Activated T-cell treated with anti-CD3 and anti-CD28 coated beads for 24 hours (primary cell): Measurements from ENCODE around the gene MTRF1L.
"Not testable (repeated sequence)": the region's sequence is repeated elsewhere in the genome, so short reads cannot be mapped to it uniquely, and the experiment has no call there.

ENCODE experiments used
- DNase-seq: peaks from one replicate; pipeline ENCODE4 v3.0.0-alpha.2; 2020; ENCODE audit warnings: low read depth

Gene MTRF1L

GRCh38 chr6:153001767-153002612, 519 bp downstream of the MTRF1L start:
- no peak for DNase-seq

- DNase-seq = not testable (repeated sequence)
These were observed 1.7 kb downstream of the MTRF1L start for GRCh38 chr6:153000790-153001189.

GRCh38 chr6:153000243-153000642, 2.3 kb downstream of the MTRF1L start:
- DNase-seq = no peak

GRCh38 chr6:152999538-152999937, 3.0 kb downstream of the MTRF1L start:
- not testable (repeated sequence) for DNase-seq

GRCh38 chr6:152993847-152994246, 8.7 kb downstream of the MTRF1L start:
- DNase-seq = no peak

- no peak for DNase-seq
These were observed 9.1 kb downstream of the MTRF1L start for GRCh38 chr6:152993431-152993830.

- DNase-seq = no peak
These were observed 15.5 kb downstream of the MTRF1L start for GRCh38 chr6:152986978-152987377.

GRCh38 chr6:152985300-152985699, 17.2 kb downstream of the MTRF1L start:
- DNase-seq = not testable (repeated sequence)

- no peak for DNase-seq
These were observed 18.0 kb downstream of the MTRF1L start for GRCh38 chr6:152984513-152984872.

GRCh38 chr6:152983637-152984512, 18.6 kb downstream of the MTRF1L start:
- DNase-seq = peak; percentile 69

- DNase-seq = peak; percentile 97
These were observed 19.4 kb downstream of the MTRF1L start, which contains the start of gene FBXO5 for GRCh38 chr6:152982904-152983636. Gene FBXO5, minus strand, starts transcription at chr6:152983041. Its CDS starts 82 bp downstream, at chr6:152982959.

GRCh38 chr6:152981989-152982903, 20.3 kb downstream of the MTRF1L start:
- DNase-seq = no peak

- no peak for DNase-seq
These were observed 21.3 kb downstream of the MTRF1L start for GRCh38 chr6:152981219-152981618.

GRCh38 chr6:152980656-152981055, 21.9 kb downstream of the MTRF1L start:
- no peak for DNase-seq

- no peak for DNase-seq
These were observed 23.4 kb downstream of the MTRF1L start for GRCh38 chr6:152979116-152979515.

GRCh38 chr6:152978058-152978457, 24.5 kb downstream of the MTRF1L start:
- DNase-seq = no peak

- no peak for DNase-seq
These were observed 25.0 kb downstream of the MTRF1L start for GRCh38 chr6:152977556-152977955.

- DNase-seq = no peak
These were observed 25.8 kb downstream of the MTRF1L start for GRCh38 chr6:152976749-152977148.

GRCh38 chr6:152975204-152975915, 27.1 kb downstream of the MTRF1L start:
- DNase-seq = no peak

GRCh38 chr6:152973916-152974315, 28.6 kb downstream of the MTRF1L start:
- no peak for DNase-seq
